HCT116 (cell line): ENCODE data around the gene PRKAG2. TPM values are rescaled to one million over a fixed set of nuclear protein-coding genes. Genes with fewer than 3 reads are reported as not detected.

Source experiments
- ATAC-seq: fragments of 200-7000 bp; cut with Tn5 transposase; 2 replicates; pipeline ENCODE4 v1.9.1; 2020; ENCODE audit warnings: mild to moderate bottlenecking, moderate library complexity
- BruUV-seq: library from RNA; stranded (reverse); fragments of 400-500 nt; replicated peaks from 2 replicates; lab custom pipeline; 2021; lab: Mats Ljungman, UMichigan
- CTCF ChIA-PET: fragments of 300-600 bp; sonication (Branson Sonifier 250); formaldehyde crosslinking; loops from one replicate; lab custom pipeline; 2021; ENCODE audit warnings: antibody characterized with exemption; lab: Charles Lee
- POLR2A ChIA-PET: fragments of 300-600, 350-600 bp; sonication (Branson Sonifier 250); formaldehyde crosslinking; loops from one replicate; lab custom pipeline; 2021; ENCODE audit warnings: antibody characterized with exemption; lab: Charles Lee
- RAD21 ChIA-PET, 2 experiments: fragments of 300-600 bp; sonication (Branson Sonifier 250); formaldehyde crosslinking; loops; one replicate each; lab custom pipeline; 2023; ENCODE audit warnings: low total read pairs in 2 of 2; ENCODE audit not compliant: uncharacterized antibody in 2 of 2, unreplicated experiment in 2 of 2, low non-redundant PET in 1 of 2; lab: Charles Lee
- DNase-seq: peaks from one replicate; pipeline ENCODE4 v3.0.0-alpha.2; 2010; ENCODE audit warnings: low read depth, low spot score
- H2AFZ ChIP-seq: fragments of 200-600 bp; shearing (Covaris generic), sonication (generic); 2 replicates; pipeline ENCODE4 v1.6.1; 2017; ENCODE audit warnings: low read depth, mixed run types, mixed read lengths, antibody characterized with exemption, low read length; ENCODE audit not compliant: poor library complexity, severe bottlenecking
- H3K27ac ChIP-seq: 2 replicates; pipeline ENCODE4 v1.5.1; 2012; ENCODE audit warnings: low read depth, low read length
- H3K27me3 ChIP-seq: fragments of 200-600 bp; sonication (generic); 2 replicates; pipeline ENCODE4 v1.6.1; 2016; ENCODE audit warnings: mixed run types, low read length, mixed read lengths; ENCODE audit not compliant: insufficient read depth
- H3K36me3 ChIP-seq, 2 experiments: fragments of 200-500 bp in 1 of 2; fragments of 200-600 bp in 1 of 2; sonication (Bioruptor generic) in 1 of 2; sonication (generic) in 1 of 2; 2 replicates each; pipeline versions ENCODE4 v1.5.1 to v1.6.1; 2014 to 2016; ENCODE audit warnings: low read length in 2 of 2, inconsistent platforms in 1 of 2, mixed read lengths in 1 of 2, mixed run types in 1 of 2; ENCODE audit not compliant: insufficient read depth in 2 of 2, control insufficient read depth in 1 of 2
- H3K4me1 ChIP-seq, 2 experiments: fragments of 200-600 bp in 1 of 2; sonication (generic) in 1 of 2; 2 replicates each; pipeline versions ENCODE4 v1.5.1 to v1.6.1; 2012 to 2017; ENCODE audit warnings: low read length in 2 of 2, inconsistent platforms in 1 of 2, mild to moderate bottlenecking in 1 of 2, mixed read lengths in 1 of 2, mixed run types in 1 of 2, moderate library complexity in 1 of 2; ENCODE audit not compliant: insufficient read depth in 2 of 2, control insufficient read depth in 1 of 2
- H3K4me2 ChIP-seq: fragments of 200-600 bp; sonication (generic); 2 replicates; pipeline ENCODE4 v1.6.1; 2017; ENCODE audit warnings: mixed run types, low read length, mixed read lengths
- H3K4me3 ChIP-seq, 2 experiments: fragments of 200-600 bp in 1 of 2; sonication (generic) in 1 of 2; replicated peaks in 1 of 2; 2 replicates each; pipeline ENCODE4 v1.5.1; 2011 to 2016; ENCODE audit warnings: low read length in 2 of 2, control low read depth in 1 of 2, low read depth in 1 of 2, mild to moderate bottlenecking in 1 of 2, mixed read lengths in 1 of 2, mixed run types in 1 of 2
- H3K79me2 ChIP-seq: fragments of 200-600 bp; sonication (generic); 2 replicates; pipeline ENCODE4 v1.6.1; 2017; ENCODE audit warnings: mild to moderate bottlenecking, mixed run types, low read length, moderate library complexity, mixed read lengths; ENCODE audit not compliant: insufficient read depth
- H3K9ac ChIP-seq: fragments of 200-600 bp; sonication (generic); 2 replicates; pipeline ENCODE4 v1.6.1; 2016; ENCODE audit warnings: low read length, mixed read lengths
- H3K9me2 ChIP-seq: fragments of 200-600 bp; sonication (generic), shearing (Covaris generic); 2 replicates; pipeline ENCODE4 v1.6.1; 2017; ENCODE audit warnings: mixed run types, mild to moderate bottlenecking, moderate library complexity; ENCODE audit not compliant: insufficient read depth
- H3K9me3 ChIP-seq, 2 experiments: fragments of 200-500 bp in 1 of 2; fragments of 200-600 bp in 1 of 2; sonication (Bioruptor generic) in 1 of 2; sonication (generic) in 1 of 2; 2 replicates each; pipeline ENCODE4 v1.6.1; 2014 to 2017; ENCODE audit warnings: low read length in 2 of 2, mixed read lengths in 2 of 2, inconsistent platforms in 1 of 2, low read depth in 1 of 2, mild to moderate bottlenecking in 1 of 2, mixed run types in 1 of 2, moderate library complexity in 1 of 2; ENCODE audit not compliant: control insufficient read depth in 1 of 2, insufficient read depth in 1 of 2
- H4K20me1 ChIP-seq: fragments of 200-600 bp; sonication (generic), shearing (Covaris generic); 2 replicates; pipeline ENCODE4 v1.6.1; 2017; ENCODE audit warnings: mixed run types, mild to moderate bottlenecking, moderate library complexity; ENCODE audit not compliant: insufficient read depth
- CBX3 ChIP-seq: IDR thresholded peaks from 2 replicates; pipeline ENCODE4 v1.6.1; 2012; ENCODE audit warnings: low read depth
- CEBPB ChIP-seq: IDR thresholded peaks from 2 replicates; pipeline ENCODE4 v1.6.1; 2012; ENCODE audit warnings: low read depth
- CTCF ChIP-seq, 3 experiments: fragments of 200-600 bp in 1 of 3; sonication (generic) in 1 of 3; IDR thresholded peaks in 2 of 3; conservative IDR thresholded peaks in 1 of 3; 2 replicates each; pipeline ENCODE4 v1.5.1; 2012 to 2017; ENCODE audit warnings: low read depth in 2 of 3, low read length in 2 of 3, antibody characterized with exemption in 1 of 3, borderline replicate concordance in 1 of 3, control low read depth in 1 of 3, mild to moderate bottlenecking in 1 of 3, mixed read lengths in 1 of 3, mixed run types in 1 of 3, moderate library complexity in 1 of 3; ENCODE audit not compliant: insufficient read depth in 1 of 3
- ELF1 ChIP-seq: IDR thresholded peaks from 2 replicates; pipeline ENCODE4 v1.6.1; 2012; ENCODE audit warnings: low read depth, borderline replicate concordance
- EZH2 ChIP-seq: fragments of 200-600 bp; sonication (generic); IDR thresholded peaks from 2 replicates; pipeline ENCODE4 v1.6.1; 2017; ENCODE audit warnings: antibody characterized with exemption, mixed run types
- EZH2phosphoT487 ChIP-seq: fragments of 200-600 bp; IDR thresholded peaks from 2 replicates; pipeline ENCODE4 v1.6.1; 2018; ENCODE audit warnings: antibody characterized with exemption, borderline replicate concordance
- JUND ChIP-seq: IDR thresholded peaks from 2 replicates; pipeline ENCODE4 v1.6.1; 2012
- POLR2A ChIP-seq: IDR thresholded peaks from 2 replicates; pipeline ENCODE4 v1.7.0; 2011; ENCODE audit warnings: borderline replicate concordance; ENCODE audit not compliant: insufficient read depth, insufficient read length; ENCODE audit errors: extremely low read depth
- POLR2AphosphoS5 ChIP-seq: IDR thresholded peaks from 2 replicates; pipeline ENCODE4 v1.6.1; 2011; ENCODE audit warnings: mild to moderate bottlenecking, low read depth, low read length, moderate library complexity
- RAD21 ChIP-seq: IDR thresholded peaks from 2 replicates; pipeline ENCODE4 v1.6.1; 2012; ENCODE audit warnings: low read depth, mild to moderate bottlenecking
- REST ChIP-seq: IDR thresholded peaks from 2 replicates; pipeline ENCODE4 v1.6.1; 2012; ENCODE audit warnings: low read depth
- SRF ChIP-seq: IDR thresholded peaks from 2 replicates; pipeline ENCODE4 v1.6.1; 2012; ENCODE audit warnings: low read depth
- TCF7L2 ChIP-seq: IDR thresholded peaks from 2 replicates; pipeline ENCODE4 v1.7.0; 2011; ENCODE audit warnings: borderline replicate concordance, inconsistent platforms; ENCODE audit not compliant: insufficient read depth, insufficient read length; ENCODE audit errors: extremely low read depth
- YY1 ChIP-seq: IDR thresholded peaks from 2 replicates; pipeline ENCODE4 v1.6.1; 2011; ENCODE audit warnings: low read length, low read depth, moderate library complexity, mild to moderate bottlenecking; ENCODE audit not compliant: insufficient replicate concordance; ENCODE audit errors: extremely low read depth
- ZFX ChIP-seq: fragments of 450-650 bp; IDR thresholded peaks from 2 replicates; pipeline ENCODE4 v1.6.1; 2017
- intact Hi-C: fragments of 100-400 bp; cut with micrococcal nuclease; formaldehyde crosslinking; loops from 2 replicates; pipeline ENCODE4 v1.10.0; 2022
- total RNA-seq: library from RNA; stranded (reverse); gene quantifications from one replicate; pipeline ENCODE4 v1.2.1, GENCODE V29; 2021; ENCODE audit not compliant: unreplicated experiment
- TF ChIP-seq, protein P1 (sequence below): IDR thresholded peaks from 2 replicates; pipeline ENCODE4 v1.6.1; 2012
- TF ChIP-seq, protein P2 (sequence below): IDR thresholded peaks from 2 replicates; pipeline ENCODE4 v1.6.1; 2011; ENCODE audit warnings: mild to moderate bottlenecking, low read length, moderate library complexity; ENCODE audit not compliant: insufficient replicate concordance; ENCODE audit errors: extremely low read depth

PRKAG2 gene
- total RNA-seq, 1 experiment from 2014 or later, result 23.6 TPM

DNA sequence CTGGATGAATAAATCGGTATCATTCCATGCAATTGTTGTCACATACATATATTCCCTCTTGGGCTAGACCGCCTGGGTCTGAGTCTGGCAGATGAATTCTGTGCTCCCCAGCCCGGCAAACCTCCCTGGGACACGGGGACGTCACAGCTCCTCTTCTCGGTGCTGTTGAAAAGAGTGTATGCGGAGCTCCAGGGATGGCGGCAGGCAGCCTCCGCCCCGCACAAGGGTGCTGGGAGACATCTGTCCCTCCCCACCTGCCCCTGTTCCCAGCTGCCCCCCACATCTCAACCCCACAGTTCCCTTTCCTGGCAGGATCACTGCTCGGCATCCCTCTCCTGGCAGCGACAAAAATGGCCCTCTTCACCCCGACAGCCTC lies 32.1 kb downstream of the PRKAG2 start:
- POLR2A ChIA-PET, result no interaction called here
- Histone ChIP-seq H3K79me2 (no peaks in the 10 kb centered on the region), H3K36me3 (no peaks in the 10 kb centered on the region), H3K4me2 (no peak overlapping the region), H3K9ac (no peak overlapping the region), H3K9me3 (no peaks in the 10 kb centered on the region), H3K27me3 (no peaks in the 10 kb centered on the region), H3K4me1 (no peaks in the 10 kb centered on the region), H4K20me1 (no peaks in the 10 kb centered on the region), H2AFZ (no peak overlapping the region), H3K4me3 (no peak overlapping the region), H3K27ac (no peak overlapping the region), H3K9me2 (no peaks in the 10 kb centered on the region)
- RAD21 ChIA-PET, result no interaction called here
- DNase-seq (no peak), ATAC-seq (no peak)
- CTCF ChIA-PET, result no interaction called here
- intact Hi-C loops, result no loop called here
- no peak for TF ChIP-seq JUND
- TF ChIP-seq EZH2phosphoT487, result no peak
- no peak for TF ChIP-seq POLR2AphosphoS5
- TF ChIP-seq EZH2, result no peak
- TF ChIP-seq, protein P1, sequence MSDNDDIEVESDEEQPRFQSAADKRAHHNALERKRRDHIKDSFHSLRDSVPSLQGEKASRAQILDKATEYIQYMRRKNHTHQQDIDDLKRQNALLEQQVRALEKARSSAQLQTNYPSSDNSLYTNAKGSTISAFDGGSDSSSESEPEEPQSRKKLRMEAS, result no peak
- TF ChIP-seq POLR2A, result no peak
- no peak for TF ChIP-seq CEBPB
- TF ChIP-seq CTCF (IDR thresholded peaks at IDR 0.05 in 2 of 3, conservative IDR thresholded peaks at IDR 0.05 in 1 of 3; ENCODE audit: borderline replicate concordance in 1 of 3, insufficient read depth in 1 of 3, low read depth in 2 of 3, low read length in 2 of 3), result no peak
- no peak for TF ChIP-seq ZFX
- no peak for TF ChIP-seq RAD21
- no peak for TF ChIP-seq ELF1
- no peak for TF ChIP-seq SRF
- TF ChIP-seq, protein P2, sequence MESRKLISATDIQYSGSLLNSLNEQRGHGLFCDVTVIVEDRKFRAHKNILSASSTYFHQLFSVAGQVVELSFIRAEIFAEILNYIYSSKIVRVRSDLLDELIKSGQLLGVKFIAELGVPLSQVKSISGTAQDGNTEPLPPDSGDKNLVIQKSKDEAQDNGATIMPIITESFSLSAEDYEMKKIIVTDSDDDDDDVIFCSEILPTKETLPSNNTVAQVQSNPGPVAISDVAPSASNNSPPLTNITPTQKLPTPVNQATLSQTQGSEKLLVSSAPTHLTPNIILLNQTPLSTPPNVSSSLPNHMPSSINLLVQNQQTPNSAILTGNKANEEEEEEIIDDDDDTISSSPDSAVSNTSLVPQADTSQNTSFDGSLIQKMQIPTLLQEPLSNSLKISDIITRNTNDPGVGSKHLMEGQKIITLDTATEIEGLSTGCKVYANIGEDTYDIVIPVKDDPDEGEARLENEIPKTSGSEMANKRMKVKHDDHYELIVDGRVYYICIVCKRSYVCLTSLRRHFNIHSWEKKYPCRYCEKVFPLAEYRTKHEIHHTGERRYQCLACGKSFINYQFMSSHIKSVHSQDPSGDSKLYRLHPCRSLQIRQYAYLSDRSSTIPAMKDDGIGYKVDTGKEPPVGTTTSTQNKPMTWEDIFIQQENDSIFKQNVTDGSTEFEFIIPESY, result no peak
- TF ChIP-seq REST, result no peak
- no peak for TF ChIP-seq CBX3
- no peak for TF ChIP-seq TCF7L2
- no peak for TF ChIP-seq YY1
- BruUV-seq, result no TSS peak
